Putamen (tissue), 1 donor: ENCODE results near the gene AMN1.
"Not testable (repeated sequence)": the region's sequence is repeated elsewhere in the genome, so short reads cannot be mapped to it uniquely, and the experiment has no call there.

Experiments
- DNase-seq: peaks from one replicate; pipeline ENCODE4 v3.0.0-alpha.2; 2016; ENCODE audit warnings: low spot score

Gene AMN1

GRCh38 chr12:31733549-31734432, 5.0 kb upstream of the AMN1 start:
- not testable (repeated sequence) for DNase-seq

- peak; percentile 58 for DNase-seq
Measured at GRCh38 chr12:31732926-31733548, 4.2 kb upstream of the AMN1 start.

- not testable (repeated sequence) for DNase-seq
Measured at GRCh38 chr12:31731203-31731602, 2.4 kb upstream of the AMN1 start.

- DNase-seq = no peak
Measured at GRCh38 chr12:31729705-31730104, 884 bp upstream of the AMN1 start.

- DNase-seq = no peak
Measured at GRCh38 chr12:31728289-31728916, 418 bp downstream of the AMN1 start.

GRCh38 chr12:31727192-31727591, 1.6 kb downstream of the AMN1 start:
- DNase-seq = no peak

GRCh38 chr12:31726575-31726974, 2.2 kb downstream of the AMN1 start:
- no peak for DNase-seq

- no peak for DNase-seq
Measured at GRCh38 chr12:31724557-31724956, 4.3 kb downstream of the AMN1 start.

GRCh38 chr12:31722580-31722979, 6.2 kb downstream of the AMN1 start:
- DNase-seq = no peak

- DNase-seq = not testable (repeated sequence)
Measured at GRCh38 chr12:31718542-31719198, 10.2 kb downstream of the AMN1 start.

- not testable (repeated sequence) for DNase-seq
Measured at GRCh38 chr12:31716998-31717397, 11.8 kb downstream of the AMN1 start.

- DNase-seq = no peak
Measured at GRCh38 chr12:31715283-31715825, 13.5 kb downstream of the AMN1 start.

- no peak for DNase-seq
Measured at GRCh38 chr12:31714406-31715271, 14.2 kb downstream of the AMN1 start.

GRCh38 chr12:31712877-31713276, 15.9 kb downstream of the AMN1 start:
- DNase-seq = no peak

GRCh38 chr12:31710021-31710818, 18.6 kb downstream of the AMN1 start:
- DNase-seq = no peak

- not testable (repeated sequence) for DNase-seq
Measured at GRCh38 chr12:31708118-31708517, 20.7 kb downstream of the AMN1 start.

- no peak for DNase-seq
Measured at GRCh38 chr12:31705621-31706020, 23.2 kb downstream of the AMN1 start.

GRCh38 chr12:31702047-31702446, 26.8 kb downstream of the AMN1 start:
- no peak for DNase-seq

- not testable (repeated sequence) for DNase-seq
Measured at GRCh38 chr12:31689921-31690320, 38.9 kb downstream of the AMN1 start.

- DNase-seq = no peak
Measured at GRCh38 chr12:31687101-31687527, 41.7 kb downstream of the AMN1 start.
